Glomerular endothelial cell (primary cell): ENCODE data around the gene SPATA2. TPM values are rescaled to one million over a fixed set of nuclear protein-coding genes. Genes with fewer than 3 reads are reported as not detected.

Experiments
- DNase-seq: peaks from one replicate; pipeline ENCODE4 v3.0.0-alpha.2; 2011; ENCODE audit warnings: low read depth, low spot score; ENCODE audit errors: extremely low read depth
- total RNA-seq: library from RNA; depleted of rRNA; stranded (reverse); fragments of >200 nt; gene quantifications from 2 replicates; pipeline ENCODE4 v1.2.3, GENCODE V29; 2015

Gene SPATA2
- total RNA-seq, 1 donor from 2014 or later: 4.4 TPM

DNA sequence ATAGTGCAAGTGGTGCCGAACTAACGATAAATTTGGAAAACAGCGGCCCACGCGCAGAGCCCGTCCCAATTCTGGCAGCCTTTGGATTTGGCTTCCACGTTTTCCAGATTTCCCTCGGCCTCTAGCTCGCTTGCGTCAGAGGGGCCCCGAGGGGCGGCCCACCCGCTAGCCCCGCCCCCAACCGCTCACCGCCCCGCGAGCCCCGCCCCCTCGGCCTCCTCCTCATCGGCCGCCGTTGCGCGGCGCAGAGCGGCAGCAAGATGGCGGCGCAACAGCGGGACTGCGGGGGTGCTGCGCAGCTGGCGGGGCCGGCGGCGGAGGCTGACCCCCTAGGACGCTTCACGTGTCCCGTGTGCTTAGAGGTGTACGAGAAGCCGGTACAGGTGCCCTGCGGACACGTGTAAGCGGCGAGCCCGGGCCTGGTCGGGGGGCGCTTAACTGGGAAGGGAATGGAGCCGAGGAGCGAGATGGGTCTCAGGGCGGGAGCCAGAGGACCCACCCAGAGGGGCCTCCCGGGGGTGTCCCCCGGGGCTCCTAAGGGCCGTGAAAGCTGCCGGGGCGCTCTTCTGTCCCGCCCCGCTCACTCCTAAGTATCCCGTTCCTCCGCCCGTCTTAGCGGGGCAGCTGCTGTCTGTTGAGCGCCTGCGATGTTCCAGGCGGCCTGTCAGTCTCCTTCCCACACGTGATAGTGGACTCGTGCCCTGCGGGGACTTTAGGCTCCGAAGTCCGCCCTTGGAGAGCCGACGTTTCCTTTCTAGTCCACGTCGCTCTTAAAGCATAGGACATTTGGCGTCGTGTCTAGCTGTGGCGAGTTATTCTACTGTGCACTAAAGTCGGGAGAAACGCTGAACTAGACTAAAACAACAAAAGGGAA lies 21.1 kb upstream of the SPATA2 start, which contains the start of gene RNF114:
RNF114 (plus strand) TSS at position 245 of the 874 bp plus-strand sequence; CDS start at position 261, 16 bp downstream.
- DNase-seq: peak; percentile 41

DNA sequence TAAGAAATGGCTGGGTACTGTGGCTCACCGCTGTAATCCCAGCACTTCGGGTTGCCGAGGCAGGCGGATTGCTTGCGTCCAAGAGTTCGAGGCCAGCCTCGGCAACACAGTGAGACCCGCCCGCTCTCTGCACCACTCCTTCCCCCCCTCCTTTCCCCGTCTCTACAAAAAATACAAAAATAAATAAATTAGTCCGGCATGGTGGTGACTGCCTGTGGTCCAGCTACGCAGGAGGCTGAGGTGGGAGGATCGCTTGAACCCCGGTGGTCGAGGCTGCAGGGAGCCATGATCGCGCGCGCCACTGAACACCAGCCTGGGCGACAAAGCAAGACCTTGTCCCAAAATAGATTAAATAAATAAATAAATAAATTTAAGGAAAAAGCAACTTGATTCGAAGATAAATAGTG lies 20.4 kb upstream of the SPATA2 start:
- DNase-seq: no peak

DNA sequence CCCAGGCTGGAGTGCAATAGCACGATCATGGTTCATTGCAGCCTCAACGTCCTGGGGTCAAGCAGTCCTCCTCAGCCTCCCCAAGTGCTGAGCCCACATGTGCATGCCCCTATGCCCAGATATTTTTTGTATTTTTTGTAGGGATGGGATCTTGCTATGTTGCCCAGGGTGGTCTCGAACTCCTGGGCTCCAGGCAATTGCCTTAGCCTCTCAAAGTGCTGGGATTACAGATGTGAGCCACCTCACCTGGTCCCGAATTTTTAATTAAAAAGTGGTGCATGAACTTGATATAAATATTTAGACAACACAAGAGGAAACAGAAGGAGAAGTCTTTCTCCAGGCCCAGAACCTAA lies 13.8 kb upstream of the SPATA2 start:
- DNase-seq: no peak

DNA sequence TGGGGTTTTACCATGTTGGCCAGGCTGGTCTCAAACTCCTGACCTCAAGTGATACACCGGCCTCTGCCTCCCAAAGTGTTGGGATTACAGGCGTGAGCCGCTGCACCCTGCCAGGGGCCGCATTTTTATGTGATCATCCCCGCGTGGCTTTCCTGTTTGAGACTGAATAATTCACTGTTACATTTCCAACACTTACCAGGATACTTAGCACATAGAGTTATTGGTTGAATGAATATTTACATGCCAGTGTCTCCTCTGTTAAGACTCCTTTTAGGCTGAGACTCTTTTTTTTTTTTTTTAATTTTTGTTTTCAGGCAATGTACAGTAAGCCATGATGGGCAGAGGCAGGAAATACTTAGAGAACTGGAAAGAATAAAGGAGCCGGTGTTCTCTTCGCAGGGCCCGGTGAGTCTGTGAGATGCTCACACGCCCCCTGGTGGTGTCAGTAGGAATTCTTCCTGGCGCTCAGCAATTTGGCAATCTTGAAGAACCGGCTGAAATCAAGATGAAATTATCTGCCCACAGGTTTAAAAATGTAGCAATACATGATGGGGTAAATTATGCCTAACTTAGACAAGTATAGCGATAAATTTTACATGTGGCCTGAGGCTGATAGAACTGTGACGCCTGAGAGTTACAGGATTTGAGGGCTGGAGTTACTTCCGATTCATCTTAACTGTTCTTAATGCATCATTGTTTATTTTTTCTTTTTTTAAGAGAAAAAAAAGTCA lies 13.2 kb upstream of the SPATA2 start:
- DNase-seq: peak; percentile 69

DNA sequence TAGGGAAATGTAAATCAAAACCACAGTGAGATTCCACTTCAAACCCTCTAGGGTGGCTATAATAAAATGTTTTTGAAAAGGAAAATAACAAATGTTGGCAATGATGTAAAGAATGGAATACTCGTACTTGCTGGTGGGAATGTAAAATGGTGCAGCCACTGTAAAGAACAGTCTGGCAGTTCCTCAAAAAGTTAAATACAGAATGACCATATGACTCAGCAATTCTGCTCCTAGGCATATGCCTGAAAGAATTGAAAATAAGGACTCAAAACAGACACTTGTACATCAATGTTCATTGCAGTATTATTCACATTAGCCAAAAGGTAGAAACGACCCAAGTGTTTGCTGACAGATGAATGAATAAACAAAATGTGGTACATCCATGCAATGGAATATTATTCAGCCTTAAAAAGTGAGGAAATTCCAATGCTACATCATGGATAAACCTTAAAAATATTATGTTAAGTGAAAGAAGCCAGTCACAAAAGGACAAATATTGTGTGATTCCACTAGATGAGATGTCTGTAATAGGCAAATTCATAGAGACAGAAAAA lies 10.6 kb upstream of the SPATA2 start:
- no peak for DNase-seq

DNA sequence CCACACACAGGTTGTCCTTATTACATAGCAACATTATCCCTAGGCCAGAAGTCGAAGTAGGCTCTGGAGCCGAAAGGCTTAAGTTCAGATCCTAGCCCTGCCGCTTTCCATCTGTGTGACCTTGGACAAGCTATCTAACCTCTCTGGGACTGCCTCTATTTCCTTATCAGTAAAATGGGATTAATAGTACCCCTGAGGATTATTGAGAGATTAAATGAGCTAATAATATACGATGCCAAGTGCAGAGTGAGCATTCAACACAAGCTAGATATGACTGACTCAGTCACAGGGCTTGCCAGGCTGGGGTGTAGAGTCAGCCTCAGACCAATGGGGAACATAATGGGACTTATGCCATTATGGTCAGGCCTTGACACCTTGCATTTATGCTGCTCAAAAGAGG lies 8.9 kb upstream of the SPATA2 start:
- no peak for DNase-seq

DNA sequence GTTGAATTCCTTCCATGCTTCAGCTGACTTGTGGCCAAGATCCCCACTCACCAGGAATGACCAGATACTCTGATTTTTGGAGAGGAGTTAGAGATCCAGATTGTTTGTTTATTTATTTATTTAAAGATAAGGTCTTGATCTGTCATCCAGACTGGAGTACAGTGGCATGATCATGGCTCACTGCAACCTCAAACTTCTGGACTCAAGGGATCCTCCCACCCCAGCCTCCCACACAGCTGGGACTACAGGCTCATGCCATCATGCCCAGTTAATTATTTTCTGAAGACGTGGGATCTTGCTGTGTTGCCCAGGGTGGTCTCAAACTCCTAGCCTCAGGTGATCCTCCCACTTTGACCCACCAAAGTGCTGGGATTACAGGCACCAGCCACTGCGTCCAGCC lies 4.1 kb upstream of the SPATA2 start:
- no peak for DNase-seq

DNA sequence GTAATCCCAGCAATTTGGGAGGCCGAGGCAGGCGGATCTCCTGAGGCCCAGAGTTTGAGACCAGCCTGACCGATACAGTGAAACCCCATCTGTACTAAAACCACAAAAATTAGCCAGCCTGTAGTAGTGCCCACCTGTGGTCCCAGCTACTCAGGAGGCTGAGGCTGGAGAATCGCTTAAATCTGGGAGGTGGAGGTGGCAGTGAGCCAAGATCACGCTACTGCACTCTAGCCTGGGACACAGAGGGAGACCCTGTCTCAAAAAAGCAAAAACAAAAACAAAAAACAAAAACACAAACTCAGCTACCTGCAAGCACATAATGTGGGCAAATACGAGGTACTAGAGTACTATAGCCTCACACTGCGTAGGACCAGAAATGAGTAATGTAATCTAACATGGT lies 3.7 kb upstream of the SPATA2 start:
- DNase-seq: no peak

DNA sequence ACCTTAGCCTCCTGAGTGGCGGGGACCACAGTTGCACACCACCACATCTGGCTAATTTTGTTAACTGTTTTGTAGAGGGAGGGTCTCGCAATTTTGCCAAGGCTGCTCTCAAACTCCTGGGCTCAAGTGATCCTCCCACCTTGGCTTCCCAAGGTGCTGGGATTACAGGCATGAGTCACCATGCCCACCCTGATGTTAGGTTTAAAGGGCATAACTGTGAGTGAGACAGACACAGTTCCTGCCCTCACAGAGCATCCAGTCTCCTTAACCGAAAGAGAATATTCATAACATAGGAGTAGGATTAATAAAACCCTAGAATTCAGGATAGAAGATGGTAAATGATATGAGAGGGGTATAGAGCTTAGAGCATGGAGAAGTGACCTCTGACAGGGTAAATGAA lies 3.1 kb upstream of the SPATA2 start:
- no peak for DNase-seq

DNA sequence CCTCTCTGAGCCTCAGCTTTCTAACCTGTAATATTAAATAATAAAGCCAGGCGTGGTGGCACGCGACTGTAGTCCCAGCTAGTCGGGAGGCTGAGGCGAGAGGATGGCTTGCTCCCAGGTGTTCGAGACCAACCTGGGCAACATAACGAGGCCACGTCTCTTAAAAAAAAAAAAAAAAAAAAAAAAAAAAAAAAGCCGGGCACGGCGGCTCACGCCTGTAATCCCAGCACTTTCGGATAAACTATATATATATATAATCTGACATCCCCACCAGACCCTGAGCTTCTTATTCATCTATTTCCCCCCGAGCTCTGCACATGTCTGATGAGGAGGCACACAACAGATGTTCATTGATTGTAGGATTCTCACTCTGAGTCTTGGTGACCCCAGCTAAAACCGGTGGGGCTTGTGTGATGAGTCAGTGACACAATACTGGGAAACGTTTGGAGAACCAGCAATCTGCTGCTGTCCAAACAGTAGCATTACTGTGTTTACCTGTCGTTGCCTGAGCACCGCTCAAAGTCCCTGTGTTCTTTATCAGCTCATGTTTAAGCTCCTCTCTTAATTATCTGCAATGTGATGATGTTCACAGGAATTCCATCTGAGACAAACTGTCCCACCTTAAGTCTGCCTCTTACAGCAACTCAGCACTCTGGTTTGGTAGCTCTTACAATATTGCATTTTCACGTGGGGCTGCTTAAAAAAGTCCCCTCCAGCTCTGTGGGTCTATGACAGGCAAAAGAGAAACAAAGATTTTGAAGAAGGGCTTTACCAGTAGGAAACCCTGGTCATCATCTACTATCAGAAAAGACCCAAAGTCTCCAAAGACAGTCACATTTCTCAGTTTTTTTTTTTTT lies 1.0 kb upstream of the SPATA2 start:
- DNase-seq: no peak

DNA sequence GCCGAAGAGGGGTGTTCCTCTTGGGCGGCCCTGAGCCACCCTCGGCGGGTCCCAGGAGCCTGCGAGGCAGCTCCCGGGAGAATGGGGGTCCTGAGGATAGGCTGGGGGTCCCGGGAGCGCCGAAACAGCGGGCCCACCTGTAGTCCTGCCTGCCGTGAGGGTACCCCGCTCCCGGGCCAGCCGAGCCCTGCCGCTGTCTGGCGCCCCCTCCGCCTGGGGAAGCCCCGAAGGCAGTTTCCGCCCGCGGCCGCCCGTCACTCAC lies 280 bp downstream of the SPATA2 start:
- DNase-seq: no peak

DNA sequence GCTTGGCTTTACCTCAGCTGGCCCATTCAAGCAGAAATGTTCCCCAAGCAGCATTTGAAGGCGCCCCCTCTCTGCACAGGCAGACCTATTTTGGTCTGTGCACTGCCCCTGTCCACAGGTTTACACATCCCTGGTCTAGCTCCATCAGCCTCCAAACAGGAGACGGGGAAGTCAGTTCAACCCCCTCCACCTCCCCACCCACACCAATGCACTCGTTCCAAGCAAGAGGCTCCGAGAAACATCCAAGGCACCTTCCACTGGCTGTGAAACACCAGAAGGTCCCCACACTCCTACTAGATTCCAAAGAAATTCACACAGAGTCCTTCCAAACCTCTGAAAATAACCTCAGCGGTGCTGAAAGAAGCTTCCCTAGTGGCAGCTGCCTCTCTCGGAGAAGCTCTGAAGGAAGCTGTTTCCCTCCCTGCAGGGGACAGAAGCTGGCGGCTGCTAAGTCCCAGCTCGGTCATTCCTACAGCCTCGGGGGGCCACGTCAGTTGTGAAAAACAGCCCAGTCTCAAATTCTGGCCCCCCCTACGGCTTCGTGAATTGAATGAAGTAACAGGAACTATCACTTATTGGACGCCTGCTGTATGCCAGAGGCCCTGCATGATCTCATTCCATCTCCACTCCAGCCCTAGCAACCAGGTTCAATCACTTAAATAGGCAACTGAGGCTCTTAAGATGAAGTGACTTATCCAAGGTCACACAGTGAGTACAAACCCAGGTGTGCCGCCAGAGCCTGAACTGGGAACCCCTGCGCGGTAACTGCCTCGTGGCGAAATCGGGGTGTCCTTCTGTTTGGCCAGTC lies 815 bp downstream of the SPATA2 start:
- no peak for DNase-seq

DNA sequence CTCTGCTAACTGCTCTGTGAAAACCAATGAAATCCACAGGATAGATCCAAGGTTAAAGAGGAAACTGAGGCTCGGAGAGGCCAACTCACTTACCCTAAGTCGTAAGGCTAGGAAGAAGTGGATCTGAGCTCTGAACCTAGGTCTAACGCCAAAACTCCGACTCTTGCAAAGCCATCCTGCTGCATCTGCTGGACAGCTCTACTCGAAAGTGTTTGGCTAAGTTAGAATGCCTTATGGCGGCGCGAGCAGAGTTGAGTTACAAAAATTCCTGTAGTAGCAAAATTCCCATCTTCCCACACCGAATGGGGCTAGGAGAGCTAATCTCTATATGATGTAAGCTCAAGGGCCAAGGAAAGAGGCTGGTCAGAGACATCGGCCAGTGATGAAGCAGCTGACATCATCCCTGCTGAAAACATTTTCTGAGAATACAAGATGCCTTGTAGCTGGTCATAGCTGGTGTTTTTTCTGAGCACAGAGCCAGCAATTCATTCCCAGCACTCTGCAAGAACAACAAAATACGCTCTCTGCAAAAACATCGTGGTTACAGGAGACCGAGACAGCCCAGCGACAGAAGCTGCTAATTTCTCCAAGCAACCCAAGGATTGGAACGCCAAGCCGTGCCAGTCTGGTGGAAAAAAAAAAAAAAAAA lies 1.8 kb downstream of the SPATA2 start:
- DNase-seq: no peak

DNA sequence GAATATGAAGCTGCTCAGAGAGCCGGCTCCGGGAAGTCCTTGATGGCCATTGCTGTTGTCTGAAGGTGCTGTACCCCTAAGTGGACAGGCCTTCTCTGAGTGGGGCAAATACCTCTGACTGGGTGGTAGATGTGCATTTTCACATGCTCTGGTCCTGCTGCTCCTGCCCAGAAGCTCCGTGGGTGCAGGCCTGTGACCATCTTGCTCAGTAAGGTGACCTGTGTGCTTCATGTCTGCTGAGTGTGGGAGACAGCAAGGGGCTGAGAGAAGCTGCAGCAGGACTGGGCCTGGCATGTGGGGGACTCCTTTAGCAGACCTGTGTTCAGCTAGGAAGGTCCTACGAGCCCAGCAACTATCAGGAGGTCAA lies 5.0 kb downstream of the SPATA2 start:
- no peak for DNase-seq

DNA sequence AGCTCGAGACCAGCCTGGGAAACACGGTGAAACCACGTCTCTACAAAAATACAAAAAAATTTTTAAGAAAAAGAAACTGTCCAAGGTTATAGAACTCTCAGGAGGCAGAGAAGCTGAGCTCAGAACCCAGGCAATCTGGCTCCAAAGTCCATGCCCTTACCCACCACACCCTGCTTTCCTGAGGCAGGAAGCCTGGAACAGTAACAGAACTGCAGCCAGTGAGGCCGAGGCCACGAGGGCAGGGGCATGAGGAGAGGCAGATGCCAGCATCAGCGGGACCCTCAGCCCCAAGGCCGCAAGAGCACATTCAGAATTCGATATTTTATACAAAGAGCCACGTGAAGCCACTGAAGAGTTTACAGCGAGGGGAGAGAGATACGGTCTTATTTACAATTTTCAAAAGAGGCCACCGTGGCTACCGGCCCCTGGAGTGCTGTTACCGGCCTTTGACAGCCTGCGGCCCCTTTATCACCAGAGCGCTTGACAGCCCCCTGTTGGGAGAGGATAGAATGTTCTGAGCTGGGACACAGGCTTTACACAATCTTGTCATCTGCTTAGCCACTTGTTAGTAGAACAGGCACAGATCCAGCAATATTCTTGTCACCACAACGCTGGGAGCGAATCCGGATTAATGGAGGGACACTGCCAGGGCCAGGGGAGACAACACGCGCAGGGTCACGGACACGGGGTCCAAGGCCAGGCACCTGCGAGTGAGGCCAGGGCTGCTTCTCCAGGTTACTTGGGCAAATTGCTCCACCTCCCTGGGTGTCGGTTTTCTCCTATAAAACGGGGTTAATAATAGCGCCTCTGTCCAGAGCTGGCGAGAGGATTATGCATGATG lies 5.6 kb downstream of the SPATA2 start:
- no peak for DNase-seq

DNA sequence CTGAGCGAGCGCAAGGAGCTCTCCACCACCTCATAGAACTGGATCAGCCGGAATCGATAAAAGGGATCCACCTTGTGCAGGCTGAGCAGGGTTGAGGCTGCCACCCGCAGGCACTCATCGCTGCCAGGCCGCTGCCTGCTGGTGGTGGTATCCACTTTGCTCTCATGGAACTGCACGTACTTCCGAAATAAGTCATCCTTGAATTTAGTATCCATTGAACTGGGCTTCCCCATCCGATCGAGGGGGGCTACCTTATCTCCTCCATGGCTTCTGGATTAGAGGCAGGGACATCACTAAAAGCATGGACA lies 7.1 kb downstream of the SPATA2 start:
- no peak for DNase-seq

DNA sequence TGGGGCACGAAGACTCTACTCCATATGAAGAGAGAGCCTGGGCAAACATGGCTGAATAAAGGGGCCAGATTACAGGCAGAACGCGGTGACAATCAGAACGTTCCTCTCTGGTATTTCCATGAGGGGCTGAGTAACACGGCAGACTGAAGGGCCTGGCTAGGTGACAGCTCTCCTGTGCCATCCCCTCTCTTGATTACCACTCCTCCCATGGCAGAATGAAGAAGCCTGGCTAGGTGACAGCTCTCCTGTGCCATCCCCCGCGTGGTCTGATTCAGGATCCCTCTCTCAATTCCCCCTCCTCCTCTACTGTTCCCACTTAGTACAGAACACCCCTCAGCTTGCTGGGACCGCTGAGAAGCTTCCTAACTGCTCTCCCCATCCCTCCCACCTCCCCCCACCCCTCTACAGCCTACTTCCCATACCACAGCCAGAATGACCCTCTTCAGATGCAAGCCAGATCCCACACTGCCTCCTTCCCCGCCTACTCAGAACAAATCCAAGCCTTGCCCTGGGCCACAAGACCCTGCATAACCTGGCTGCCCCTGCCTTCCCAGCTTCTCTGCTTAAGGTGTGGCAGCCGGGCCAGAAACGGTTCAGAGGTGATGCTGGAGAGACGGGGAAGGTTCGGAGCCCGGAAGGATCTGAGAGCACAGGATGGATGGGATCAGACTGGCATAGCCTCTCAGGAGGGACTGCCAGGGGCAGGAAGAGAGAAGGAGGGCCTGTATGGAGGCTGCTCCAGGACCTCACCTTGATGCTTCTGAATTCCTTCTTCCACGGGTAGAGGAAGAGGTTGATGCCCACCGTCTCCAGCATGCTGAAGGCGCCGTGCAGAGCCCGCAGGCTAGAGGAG lies 7.7 kb downstream of the SPATA2 start:
- DNase-seq: no peak

DNA sequence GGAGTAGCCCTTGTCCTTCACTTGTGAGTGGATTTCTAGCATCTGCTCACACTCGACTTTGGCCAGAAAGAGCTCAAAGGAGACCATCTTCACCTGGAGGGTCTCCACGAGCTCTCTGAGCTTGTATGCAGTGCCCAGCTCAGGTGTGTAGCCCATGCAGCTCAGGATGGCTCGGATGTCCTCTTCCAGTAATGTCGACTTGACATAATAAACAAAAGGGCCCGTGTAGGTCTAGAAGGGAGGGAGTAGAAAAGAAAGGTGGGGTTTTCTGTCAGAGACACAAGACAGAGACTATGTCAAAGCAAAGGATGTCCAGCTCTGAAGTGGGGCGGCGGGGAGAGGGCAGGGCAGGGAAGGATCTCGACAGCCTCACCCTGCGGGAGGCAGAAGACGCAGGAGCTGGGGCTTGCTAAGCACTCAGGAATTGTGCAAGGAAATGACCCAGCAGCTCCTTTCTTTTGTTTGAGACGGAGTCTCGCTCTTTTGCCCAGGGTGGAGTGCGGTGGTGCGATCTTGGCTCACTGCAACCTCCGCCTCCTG lies 8.6 kb downstream of the SPATA2 start:
- DNase-seq: no peak
